NCI-H1694 treated with DMSO at 0.1 percent for 48 hours (cell line): ENCODE measurements around the gene PLEKHG2.
A peak's percentile ranks its signal among the peaks of the same experiment; 100 is the strongest.
"Not testable (repeated sequence)": the region's sequence is repeated elsewhere in the genome, so short reads cannot be mapped to it uniquely, and the experiment has no call there.

Source experiments
- DNase-seq: peaks from one replicate; lab custom pipeline; 2025; lab: John Stamatoyannopoulos, UW

Gene PLEKHG2

GRCh38 chr19:39445196-39446111, 33.0 kb downstream of the PLEKHG2 start, which contains the start of gene SUPT5H:
TSS of gene SUPT5H (plus strand) at chr19:39445582. CDS start at chr19:39445891, 309 bp downstream.
- peak; percentile 96 for DNase-seq

- DNase-seq = no peak
Measured at GRCh38 chr19:39446365-39447084, 34.1 kb downstream of the PLEKHG2 start.

- no peak for DNase-seq
Measured at GRCh38 chr19:39448271-39448670, 35.8 kb downstream of the PLEKHG2 start.

- DNase-seq = no peak
Measured at GRCh38 chr19:39449116-39449797, 36.8 kb downstream of the PLEKHG2 start.

GRCh38 chr19:39451257-39451656, 38.8 kb downstream of the PLEKHG2 start:
- DNase-seq = not testable (repeated sequence)

GRCh38 chr19:39463403-39463802, 50.9 kb downstream of the PLEKHG2 start:
- DNase-seq = no peak

- no peak for DNase-seq
Measured at GRCh38 chr19:39465956-39466747, 53.7 kb downstream of the PLEKHG2 start.

- DNase-seq = no peak
Measured at GRCh38 chr19:39467941-39468340, 55.5 kb downstream of the PLEKHG2 start.

GRCh38 chr19:39469036-39469435, 56.6 kb downstream of the PLEKHG2 start:
- DNase-seq = no peak

- DNase-seq = no peak
Measured at GRCh38 chr19:39469567-39469966, 57.1 kb downstream of the PLEKHG2 start.

- no peak for DNase-seq
Measured at GRCh38 chr19:39470724-39471339, 58.4 kb downstream of the PLEKHG2 start.

- DNase-seq = no peak
Measured at GRCh38 chr19:39471756-39472536, 59.5 kb downstream of the PLEKHG2 start.

GRCh38 chr19:39472746-39473442, 60.4 kb downstream of the PLEKHG2 start:
- no peak for DNase-seq

GRCh38 chr19:39473443-39473960, 61.0 kb downstream of the PLEKHG2 start:
- DNase-seq = no peak

- DNase-seq = peak; percentile 22
Measured at GRCh38 chr19:39474139-39474620, 61.7 kb downstream of the PLEKHG2 start.

GRCh38 chr19:39475748-39476147, 63.3 kb downstream of the PLEKHG2 start:
- no peak for DNase-seq
